Uterine smooth muscle cell (primary cell): ENCODE measurements around the gene GBP5. TPM values are rescaled to one million over a fixed set of nuclear protein-coding genes. Genes with fewer than 3 reads are reported as not detected.

Experiments used
- total RNA-seq: library from RNA; depleted of rRNA; stranded (reverse); fragments of >200 nt; gene quantifications from 2 replicates; pipeline ENCODE4 v1.2.3, GENCODE V29; 2014

The GBP5 gene, protein sequence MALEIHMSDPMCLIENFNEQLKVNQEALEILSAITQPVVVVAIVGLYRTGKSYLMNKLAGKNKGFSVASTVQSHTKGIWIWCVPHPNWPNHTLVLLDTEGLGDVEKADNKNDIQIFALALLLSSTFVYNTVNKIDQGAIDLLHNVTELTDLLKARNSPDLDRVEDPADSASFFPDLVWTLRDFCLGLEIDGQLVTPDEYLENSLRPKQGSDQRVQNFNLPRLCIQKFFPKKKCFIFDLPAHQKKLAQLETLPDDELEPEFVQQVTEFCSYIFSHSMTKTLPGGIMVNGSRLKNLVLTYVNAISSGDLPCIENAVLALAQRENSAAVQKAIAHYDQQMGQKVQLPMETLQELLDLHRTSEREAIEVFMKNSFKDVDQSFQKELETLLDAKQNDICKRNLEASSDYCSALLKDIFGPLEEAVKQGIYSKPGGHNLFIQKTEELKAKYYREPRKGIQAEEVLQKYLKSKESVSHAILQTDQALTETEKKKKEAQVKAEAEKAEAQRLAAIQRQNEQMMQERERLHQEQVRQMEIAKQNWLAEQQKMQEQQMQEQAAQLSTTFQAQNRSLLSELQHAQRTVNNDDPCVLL
- not detected in 2 replicates for total RNA-seq

DNA sequence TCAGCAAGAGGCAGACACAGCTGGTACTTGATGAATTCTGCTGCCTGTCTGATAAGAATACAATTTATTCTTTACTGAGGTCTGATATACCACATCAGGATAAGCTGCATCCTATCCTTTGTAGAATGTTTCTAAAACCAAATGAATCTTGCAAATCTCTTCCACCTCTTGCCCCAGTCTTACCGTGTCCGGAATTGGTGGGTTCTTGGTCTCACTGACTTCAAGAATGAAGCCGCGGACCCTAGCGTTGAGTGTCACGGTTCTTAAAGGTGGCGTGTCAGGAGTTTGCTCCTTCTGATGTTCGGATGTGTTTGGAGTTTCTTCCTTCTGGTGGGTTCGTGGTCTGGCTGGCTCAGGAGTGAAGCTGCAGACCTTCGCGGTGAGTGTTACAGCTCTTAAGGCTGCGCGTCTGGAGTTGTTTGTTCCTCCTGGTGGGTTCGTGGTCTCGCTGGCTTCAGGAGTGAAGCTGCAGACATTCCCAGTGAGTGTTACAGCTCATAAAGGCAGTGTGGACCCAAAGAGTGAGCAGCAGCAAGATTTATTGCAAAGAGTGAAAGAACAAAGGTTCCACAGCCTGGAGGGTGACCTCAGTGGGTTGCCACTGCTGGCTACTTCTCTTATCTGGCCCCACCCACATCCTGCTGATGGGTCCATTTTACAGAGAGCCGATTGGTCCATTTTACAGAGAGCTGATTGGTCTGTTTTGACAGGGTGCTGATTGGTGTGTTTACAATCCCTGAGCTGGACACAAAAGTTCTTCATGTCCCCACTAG, at the start of gene GBP5:
TSS of gene GBP5 (minus strand) at position 592 of the 773 bp plus-strand sequence. CDS start 3,305 bp downstream, outside the sequence.

Other genes with a start within 250 kb of the GBP5 start
- 22.4 and 28.1 TPM in 2 replicates for gene GBP3, start 250.0 kb downstream of the GBP5 start, total RNA-seq
- gene GBP1, start 207.7 kb downstream of the GBP5 start, total RNA-seq: 19.8 and 27.7 TPM in 2 replicates
- 25.2 and 31.6 TPM in 2 replicates for gene GBP2, start 146.7 kb downstream of the GBP5 start, total RNA-seq
- 0.12 TPM in 1 of 2 replicates, not detected in the other for gene GBP7, start 96.9 kb downstream of the GBP5 start, total RNA-seq
- 0.25 and 0.77 TPM in 2 replicates for gene GBP4, start 73.9 kb downstream of the GBP5 start, total RNA-seq
- 0.11 TPM in 1 of 2 replicates, not detected in the other for gene GBP6, start 91.2 kb upstream of the GBP5 start, total RNA-seq